GM12874 (cell line): ENCODE data around the gene FBXW8.

Experiments used
- CTCF ChIP-seq: IDR thresholded peaks from 2 replicates; pipeline ENCODE4 v1.5.1; 2011; ENCODE audit warnings: low read depth, mild to moderate bottlenecking, control low read depth, low read length, moderate library complexity; ENCODE audit not compliant: insufficient read depth

FBXW8 gene

DNA sequence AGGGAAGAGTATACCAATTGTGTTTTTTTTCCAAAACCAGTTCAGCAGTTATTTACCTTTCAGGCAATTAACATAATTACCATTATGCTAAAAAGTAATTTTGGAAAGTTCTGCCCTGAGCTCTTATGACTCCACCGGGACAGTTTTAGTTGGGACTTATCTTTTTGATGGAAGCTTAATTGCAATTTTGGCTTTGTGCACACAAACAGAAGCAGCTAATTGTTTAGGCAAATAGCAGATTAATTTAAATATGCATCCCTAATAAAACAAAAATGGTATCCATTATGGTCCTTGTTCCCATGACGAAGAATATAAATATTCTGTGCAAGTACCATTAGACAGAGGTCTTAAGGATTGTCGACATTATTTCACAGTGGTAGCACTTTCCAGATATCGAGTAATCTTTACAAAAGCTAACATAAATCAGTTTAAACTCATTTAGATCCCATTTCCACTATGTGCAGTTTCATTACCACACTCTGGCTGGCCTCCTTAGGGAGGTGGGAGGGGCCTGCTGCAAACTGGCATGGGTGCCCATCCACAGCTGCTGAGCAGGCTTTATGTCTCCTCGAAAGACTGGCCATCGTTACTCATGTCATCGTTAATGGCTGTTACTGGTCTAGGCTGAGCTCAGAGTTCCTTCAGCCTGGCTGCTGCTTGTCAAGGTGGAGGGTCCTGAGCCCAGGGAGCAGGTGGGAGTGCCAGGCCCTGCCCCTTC lies 68.2 kb downstream of the FBXW8 start:
- TF ChIP-seq CTCF: no peak

DNA sequence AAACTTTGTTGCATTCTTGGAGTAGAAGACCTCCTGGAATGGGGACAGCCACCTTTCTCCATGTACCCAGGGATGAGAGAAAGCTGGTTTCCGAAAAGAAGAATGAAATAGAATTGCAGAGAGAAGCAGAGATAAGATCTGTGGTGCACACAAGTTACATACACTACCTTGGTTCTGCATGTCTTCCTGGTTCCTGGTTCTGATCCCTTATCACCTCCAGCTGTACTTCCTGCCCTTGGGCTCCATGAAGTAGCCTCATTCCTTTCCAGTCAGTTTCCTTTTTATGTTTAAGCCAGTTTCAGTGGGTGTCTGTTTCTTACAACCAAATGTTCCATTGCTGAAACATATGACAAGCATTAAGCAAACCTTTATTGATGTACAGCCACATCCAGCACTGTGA lies 69.3 kb downstream of the FBXW8 start:
- TF ChIP-seq CTCF: no peak

DNA sequence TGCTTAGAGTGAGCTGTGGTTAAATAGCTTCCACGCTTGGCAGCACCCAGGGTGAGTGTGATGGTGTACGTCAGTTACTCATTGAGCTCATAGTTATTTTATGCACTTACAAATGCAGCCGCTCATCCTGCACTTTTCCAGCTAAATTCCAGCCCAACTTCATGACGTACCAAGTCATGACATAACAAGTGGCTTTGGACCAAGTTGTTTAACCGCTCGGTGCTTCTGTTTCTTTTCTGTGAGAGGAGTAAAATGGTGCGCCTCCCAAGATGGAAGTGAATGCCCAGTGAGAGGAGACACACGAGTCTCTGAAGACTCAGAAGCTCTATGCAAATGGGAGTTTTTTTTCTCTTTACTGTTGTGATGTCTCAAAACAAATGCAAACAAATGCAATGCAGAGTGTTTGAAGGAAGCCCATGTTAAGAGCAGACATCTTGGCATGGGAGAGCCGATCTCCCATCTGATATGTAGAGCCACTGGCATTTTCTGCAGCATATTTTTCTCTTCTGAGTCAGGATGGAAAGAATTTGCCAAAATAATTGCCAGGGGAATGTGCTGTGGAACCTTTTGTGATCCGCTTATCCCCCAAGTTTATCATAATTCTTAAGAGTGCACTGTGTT lies 72.2 kb downstream of the FBXW8 start:
- TF ChIP-seq CTCF: no peak

DNA sequence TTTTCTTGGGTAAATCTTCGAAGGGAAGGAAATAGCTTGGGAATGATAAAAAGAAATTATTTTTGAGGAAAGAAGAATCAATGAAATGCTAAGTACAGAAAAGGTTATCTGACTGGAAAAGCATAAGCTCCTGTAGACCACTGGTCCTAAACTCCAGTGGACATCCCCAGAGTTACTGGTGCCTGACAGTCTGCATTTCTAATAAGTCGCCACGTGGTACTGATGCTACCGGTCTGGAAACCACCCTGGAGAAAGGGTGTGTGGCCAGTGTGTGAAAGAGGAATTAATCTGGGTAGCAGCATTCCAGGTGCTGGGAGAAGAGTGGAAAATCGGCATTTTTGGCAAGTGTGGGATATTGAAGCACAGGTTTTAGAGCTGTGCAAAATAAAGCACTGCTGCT lies 73.3 kb downstream of the FBXW8 start:
- no peak for TF ChIP-seq CTCF

DNA sequence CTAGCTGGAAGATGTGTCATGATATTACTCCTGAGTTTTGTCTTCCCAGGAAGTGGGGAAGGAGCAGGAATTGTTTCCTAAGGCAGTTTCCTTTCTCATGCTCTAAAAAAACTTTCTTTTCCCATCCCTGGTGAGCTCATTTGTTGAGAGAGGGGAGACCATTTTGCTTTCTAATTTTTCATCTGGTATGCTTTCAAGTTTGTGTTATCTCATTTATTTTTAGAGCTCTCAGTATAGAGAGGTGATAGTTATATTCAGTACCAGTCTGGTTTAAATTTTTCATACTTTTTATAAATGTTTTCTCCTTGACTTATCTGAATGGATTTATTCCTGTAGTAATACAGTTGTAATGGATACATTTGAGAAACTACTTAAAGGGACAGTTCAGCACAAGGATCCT lies 79.6 kb downstream of the FBXW8 start:
- TF ChIP-seq CTCF: no peak

DNA sequence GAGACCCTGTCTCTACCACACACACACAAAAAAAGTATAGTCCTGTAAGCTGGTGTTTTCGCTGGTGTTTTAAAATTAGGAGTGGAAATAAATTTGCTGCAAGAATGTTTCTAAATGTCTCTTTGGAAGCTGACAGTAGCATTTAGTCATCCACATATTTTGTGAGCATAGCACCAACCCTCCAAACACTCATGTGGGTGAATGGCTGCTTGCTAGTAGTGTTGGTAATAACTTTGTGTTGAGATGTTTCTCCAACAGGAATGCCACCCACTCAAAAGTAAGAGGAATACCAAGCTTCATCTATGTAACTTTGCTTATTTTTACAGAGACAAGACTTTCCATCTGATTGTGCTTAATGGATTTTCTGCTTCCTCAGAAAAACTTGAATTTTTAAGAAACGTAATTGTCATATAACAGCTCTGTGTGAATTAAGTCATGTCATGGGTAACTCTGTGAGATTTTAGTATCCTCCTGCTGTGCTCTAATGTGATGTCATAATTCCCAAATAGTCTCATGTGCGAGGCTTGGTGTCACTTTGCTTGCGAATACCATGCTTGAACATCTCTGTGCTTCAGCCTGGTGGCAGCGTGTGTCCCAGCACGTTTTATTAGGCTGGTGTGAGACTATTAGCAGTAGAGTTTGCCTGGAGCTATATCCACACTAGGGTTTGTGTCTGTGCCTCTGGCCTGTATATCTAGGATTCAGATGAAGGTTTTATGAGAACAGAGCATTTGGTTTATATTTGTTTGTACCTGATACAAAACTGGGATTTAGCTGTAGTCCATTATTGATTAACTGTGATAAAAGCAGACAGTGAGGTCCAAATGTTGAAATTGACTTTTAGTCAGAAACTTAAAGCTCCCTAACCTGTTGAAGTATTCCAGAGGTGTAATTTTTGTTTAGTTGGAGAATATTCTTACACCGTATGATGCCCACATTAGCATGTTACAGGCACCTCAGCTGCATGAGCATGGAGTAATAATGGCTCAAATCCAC lies 80.5 kb downstream of the FBXW8 start:
- TF ChIP-seq CTCF: no peak

GRCh38 chr12:116996093-116996492 lies 85.3 kb downstream of the FBXW8 start:
- no peak for TF ChIP-seq CTCF
